Measurements from ENCODE around the gene RPL6.

Gene RPL6

GRCh38 chr12:112413855-112414625 is 4.6 kb upstream of the RPL6 start:
- ATAC-seq = no peak
- TF ChIP-seq TOX (CRISPR knock-in tag; IDR thresholded peaks at IDR 0.05; ENCODE audit: borderline replicate concordance) (no peak), BACH2 (CRISPR knock-in tag; IDR thresholded peaks at IDR 0.05; ENCODE audit: borderline replicate concordance) (no peak), ARNTL (CRISPR knock-in tag; IDR thresholded peaks at IDR 0.05; ENCODE audit: borderline replicate concordance, low read depth) (no peak), PPARA (CRISPR knock-in tag; IDR thresholded peaks at IDR 0.05; ENCODE audit: borderline replicate concordance) (no peak), ZNF565 (CRISPR knock-in tag; conservative IDR thresholded peaks at IDR 0.05; ENCODE audit: low read depth) (no peak), OSR1 (CRISPR knock-in tag; IDR thresholded peaks at IDR 0.05) (no peak), ZC3H10 (CRISPR knock-in tag; IDR thresholded peaks at IDR 0.05) (no peak), TSHZ2 (CRISPR knock-in tag; IDR thresholded peaks at IDR 0.05) (no peak), CSRNP3 (CRISPR knock-in tag; IDR thresholded peaks at IDR 0.05) (no peak), ZNF70 (CRISPR knock-in tag; IDR thresholded peaks at IDR 0.05) (no peak), POU6F1 (CRISPR knock-in tag; IDR thresholded peaks at IDR 0.05; ENCODE audit: borderline replicate concordance, low read depth) (no peak), ZNF8 (CRISPR knock-in tag; IDR thresholded peaks at IDR 0.05) (no peak), GLIS3 (CRISPR knock-in tag; IDR thresholded peaks at IDR 0.05) (no peak), ISL1 (CRISPR knock-in tag; IDR thresholded peaks at IDR 0.05) (no peak), CSDC2 (CRISPR knock-in tag; IDR thresholded peaks at IDR 0.05) (no peak), TCF4 (CRISPR knock-in tag; IDR thresholded peaks at IDR 0.05; ENCODE audit: borderline replicate concordance) (no peak), CREB5 (CRISPR knock-in tag; IDR thresholded peaks at IDR 0.05; ENCODE audit: low read depth) (no peak)

GRCh38 chr12:112409906-112410244 is 470 bp upstream of the RPL6 start:
- TF ChIP-seq PPARA (CRISPR knock-in tag; IDR thresholded peaks at IDR 0.05; ENCODE audit: borderline replicate concordance) (no peak), OSR1 (CRISPR knock-in tag; IDR thresholded peaks at IDR 0.05) (no peak), TOX (CRISPR knock-in tag; IDR thresholded peaks at IDR 0.05; ENCODE audit: borderline replicate concordance) (no peak), TSHZ2 (CRISPR knock-in tag; IDR thresholded peaks at IDR 0.05) (no peak), RARB (CRISPR knock-in tag; IDR thresholded peaks at IDR 0.05) (no peak), TCF4 (CRISPR knock-in tag; IDR thresholded peaks at IDR 0.05; ENCODE audit: borderline replicate concordance) (no peak), CREB5 (CRISPR knock-in tag; IDR thresholded peaks at IDR 0.05; ENCODE audit: low read depth) (no peak), GLIS3 (CRISPR knock-in tag; IDR thresholded peaks at IDR 0.05) (no peak), ZNF565 (CRISPR knock-in tag; conservative IDR thresholded peaks at IDR 0.05; ENCODE audit: low read depth) (no peak), ZNF70 (CRISPR knock-in tag; IDR thresholded peaks at IDR 0.05) (no peak), ZFP30 (CRISPR knock-in tag; IDR thresholded peaks at IDR 0.05) (no peak), BACH2 (CRISPR knock-in tag; IDR thresholded peaks at IDR 0.05; ENCODE audit: borderline replicate concordance) (no peak), ZFP3 (CRISPR knock-in tag; IDR thresholded peaks at IDR 0.05) (no peak)
- no peak for ATAC-seq

All from SK-N-SH treated with all-trans-retinoic acid at 6 μM for 48 hours (cell line).